Measurements from ENCODE around the gene AUTS2. TPM values are rescaled to one million over a fixed set of nuclear protein-coding genes. Genes with fewer than 3 reads are reported as not detected.

AUTS2 gene
- total RNA-seq, 1 donor from 2014 or later: 56.0 TPM

DNA sequence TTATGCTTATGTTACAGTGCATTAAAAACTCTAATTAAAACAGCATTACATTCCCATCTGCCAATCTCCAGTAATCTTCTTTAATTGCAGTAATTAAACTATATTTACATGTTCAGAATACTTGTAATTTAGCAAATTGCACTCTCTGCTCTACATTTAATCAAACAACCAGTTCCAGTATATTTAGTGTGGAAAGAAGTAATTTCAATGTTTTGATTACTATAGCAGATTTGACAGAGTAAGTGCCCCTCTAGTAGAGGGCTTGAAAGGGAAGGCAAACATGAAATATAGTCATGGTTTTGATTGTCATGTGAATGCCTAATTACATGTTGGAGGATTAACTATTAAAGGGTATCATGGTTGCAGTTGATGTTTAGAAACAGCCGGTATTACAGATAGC, 739.7 kb downstream of the AUTS2 start:
- ATAC-seq (no peak), DNase-seq (no peak)
- Histone ChIP-seq H3K4me3 (no peak overlapping the region), H3K36me3 (no peaks in the 10 kb centered on the region), H3K4me1 (no peaks in the 10 kb centered on the region), H3K27me3 (no peaks in the 10 kb centered on the region), H3K9me3 (no peaks in the 10 kb centered on the region), H3K27ac (no peak overlapping the region)
- TF ChIP-seq CTCF (IDR thresholded peaks at IDR 0.05): no peak
- intact Hi-C loops (cut with DNase I): no loop called here

- TF ChIP-seq CTCF (IDR thresholded peaks at IDR 0.05): no peak
- H3K4me1 ChIP-seq: no peaks in the 10 kb centered on the region
- intact Hi-C loops (cut with DNase I): no loop called here
- no peaks in the 10 kb centered on the region for H3K9me3 ChIP-seq
- no peak for ATAC-seq
- H3K4me3 ChIP-seq: no peak overlapping the region
- H3K36me3 ChIP-seq: no peaks in the 10 kb centered on the region
- H3K27ac ChIP-seq: no peak overlapping the region
- no peak for DNase-seq
- H3K27me3 ChIP-seq: no peaks in the 10 kb centered on the region
Measured at GRCh38 chr7:70340236-70340635, 742.0 kb downstream of the AUTS2 start.

- Histone ChIP-seq H3K9me3 (no peaks in the 10 kb centered on the region), H3K27ac (no peak overlapping the region), H3K4me3 (no peak overlapping the region), H3K36me3 (no peaks in the 10 kb centered on the region), H3K27me3 (no peaks in the 10 kb centered on the region), H3K4me1 (no peaks in the 10 kb centered on the region)
- no peak for DNase-seq
- intact Hi-C loops (cut with DNase I): no loop called here
- no peak for ATAC-seq
- no peak for TF ChIP-seq CTCF (IDR thresholded peaks at IDR 0.05)
Measured at GRCh38 chr7:70341446-70341845, 743.2 kb downstream of the AUTS2 start.

DNA sequence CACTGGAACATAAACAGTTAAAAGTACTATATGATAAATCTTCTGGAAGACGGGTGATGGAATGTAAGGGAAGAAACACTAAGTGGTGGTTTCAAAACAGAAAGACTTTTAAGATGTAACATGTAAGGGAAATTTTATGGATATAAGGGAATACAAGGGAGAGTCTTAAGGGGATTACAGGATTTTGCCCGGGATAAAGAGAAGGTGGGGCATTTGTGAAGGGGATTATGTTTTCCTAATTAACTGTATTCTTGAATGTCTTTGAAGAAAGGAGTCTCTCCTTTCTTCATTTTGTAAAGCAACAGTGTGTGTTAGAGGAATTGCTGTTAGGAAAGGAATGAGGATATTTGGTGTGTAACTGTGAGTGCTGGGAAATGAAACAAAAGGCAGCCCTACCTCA, 745.2 kb downstream of the AUTS2 start:
- ATAC-seq (no peak), DNase-seq (no peak)
- Histone ChIP-seq H3K4me3 (no peak overlapping the region), H3K36me3 (no peaks in the 10 kb centered on the region), H3K9me3 (no peaks in the 10 kb centered on the region), H3K27ac (no peak overlapping the region), H3K4me1 (no peaks in the 10 kb centered on the region), H3K27me3 (no peaks in the 10 kb centered on the region)
- TF ChIP-seq CTCF (IDR thresholded peaks at IDR 0.05): no peak
- intact Hi-C loops (cut with DNase I): no loop called here

- ATAC-seq: no peak
- Histone ChIP-seq H3K9me3 (no peaks in the 10 kb centered on the region), H3K27ac (no peak overlapping the region), H3K27me3 (no peaks in the 10 kb centered on the region), H3K4me3 (no peak overlapping the region), H3K36me3 (no peaks in the 10 kb centered on the region), H3K4me1 (no peaks in the 10 kb centered on the region)
- intact Hi-C loops (cut with DNase I): no loop called here
- no peak for TF ChIP-seq CTCF (IDR thresholded peaks at IDR 0.05)
- DNase-seq: no peak
Measured at GRCh38 chr7:70344726-70345125, 746.5 kb downstream of the AUTS2 start.

GRCh38 chr7:70346844-70347462, 748.7 kb downstream of the AUTS2 start:
- Histone ChIP-seq H3K4me1 (no peaks in the 10 kb centered on the region), H3K27me3 (no peaks in the 10 kb centered on the region), H3K36me3 (no peaks in the 10 kb centered on the region), H3K4me3 (no peak overlapping the region), H3K27ac (no peak overlapping the region), H3K9me3 (no peaks in the 10 kb centered on the region)
- no peak for TF ChIP-seq CTCF (IDR thresholded peaks at IDR 0.05)
- DNase-seq (no peak), ATAC-seq (no peak)
- intact Hi-C loops (cut with DNase I): no loop called here
